ENCODE results near the gene FADS3. TPM values are rescaled to one million over a fixed set of nuclear protein-coding genes. Genes with fewer than 3 reads are reported as not detected.

Gene FADS3
- total and polyA plus RNA-seq, 2 of the 13 experiments (the other 11 are each of a cell fraction or from before 2014, with no cell fraction given), result 13.4 to 23.2 TPM

DNA sequence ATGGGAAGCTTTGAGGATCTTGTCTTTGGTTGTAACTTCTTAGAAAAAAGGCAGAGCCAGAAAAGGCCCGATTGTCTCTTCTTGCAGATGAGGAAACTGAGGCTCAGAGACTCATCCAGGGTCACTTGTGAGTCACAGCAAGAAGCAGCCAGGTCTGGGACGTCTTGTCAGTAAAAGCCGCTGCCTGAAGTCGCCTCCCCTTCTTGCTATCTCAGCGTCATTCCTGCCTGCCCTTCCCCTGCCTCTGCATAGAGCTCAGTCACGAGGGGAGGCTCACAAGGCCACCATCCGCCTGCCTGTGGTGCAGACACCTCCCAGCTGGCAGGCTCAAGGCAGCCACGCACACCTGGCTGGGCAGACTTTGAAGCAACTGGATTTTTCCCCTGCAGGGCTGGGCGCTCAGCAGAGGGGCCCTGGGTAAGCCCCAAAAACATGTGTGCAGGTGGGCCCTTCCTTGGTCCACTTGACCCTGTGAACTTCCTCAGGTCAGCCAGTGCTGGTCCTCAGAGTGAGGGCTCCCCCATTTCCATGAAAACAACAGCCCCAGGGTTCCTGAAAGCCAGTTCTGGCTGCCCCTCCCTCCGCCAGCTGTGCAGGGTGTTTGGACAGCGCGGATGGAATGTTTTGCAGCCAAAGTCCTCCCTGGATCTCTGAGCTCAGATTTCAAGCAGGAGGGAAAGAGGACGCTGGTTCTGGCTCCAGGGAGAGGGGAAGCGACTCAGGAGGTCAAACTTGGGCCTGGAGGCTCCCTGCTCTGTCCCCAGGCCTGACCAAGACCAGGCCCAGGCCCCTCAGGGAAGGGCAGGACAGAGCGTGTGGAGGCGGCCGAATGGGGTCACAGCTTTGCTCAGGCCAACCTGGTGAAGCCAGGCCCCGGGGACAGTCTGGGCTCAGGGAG lies 32.1 kb upstream of the FADS3 start (continued):
- TF ChIP-seq FOXP1 (IDR thresholded peaks at IDR 0.05) (no peak), FOXP1 (CRISPR knock-in tag; IDR thresholded peaks at IDR 0.05) (no peak; the same call in 1 of the 2 replicates), RXRB (CRISPR knock-in tag; IDR thresholded peaks at IDR 0.05; ENCODE audit: borderline replicate concordance) (peak; percentile 27; the same call in 1 of the 2 replicates), ZNF124 (CRISPR knock-in tag; IDR thresholded peaks at IDR 0.05) (no peak; the same call in none of the 2 replicates), ZNF101 (CRISPR knock-in tag; IDR thresholded peaks at IDR 0.05; ENCODE audit: borderline replicate concordance, low read depth) (no peak), MAFF (IDR thresholded peaks at IDR 0.05; ENCODE audit: low read depth, low read length) (no peak), ZNF557 (CRISPR knock-in tag; IDR thresholded peaks at IDR 0.05) (no peak), ZNF296 (CRISPR knock-in tag; conservative IDR thresholded peaks at IDR 0.05) (0 out of 2 replicates have a peak, but pooled peaks have one; percentile 65), ZNF251 (CRISPR knock-in tag; IDR thresholded peaks at IDR 0.05) (no peak), ATAD3A (CRISPR knock-in tag; IDR thresholded peaks at IDR 0.05) (no peak), SRSF9 (IDR thresholded peaks at IDR 0.05; ENCODE audit: borderline replicate concordance, insufficient read depth, low read depth, low read length, poor library complexity, severe bottlenecking) (no peak), ARHGAP35 (CRISPR knock-in tag; IDR thresholded peaks at IDR 0.05; ENCODE audit: borderline replicate concordance) (no peak)
- TF ChIP-seq, protein P1, sequence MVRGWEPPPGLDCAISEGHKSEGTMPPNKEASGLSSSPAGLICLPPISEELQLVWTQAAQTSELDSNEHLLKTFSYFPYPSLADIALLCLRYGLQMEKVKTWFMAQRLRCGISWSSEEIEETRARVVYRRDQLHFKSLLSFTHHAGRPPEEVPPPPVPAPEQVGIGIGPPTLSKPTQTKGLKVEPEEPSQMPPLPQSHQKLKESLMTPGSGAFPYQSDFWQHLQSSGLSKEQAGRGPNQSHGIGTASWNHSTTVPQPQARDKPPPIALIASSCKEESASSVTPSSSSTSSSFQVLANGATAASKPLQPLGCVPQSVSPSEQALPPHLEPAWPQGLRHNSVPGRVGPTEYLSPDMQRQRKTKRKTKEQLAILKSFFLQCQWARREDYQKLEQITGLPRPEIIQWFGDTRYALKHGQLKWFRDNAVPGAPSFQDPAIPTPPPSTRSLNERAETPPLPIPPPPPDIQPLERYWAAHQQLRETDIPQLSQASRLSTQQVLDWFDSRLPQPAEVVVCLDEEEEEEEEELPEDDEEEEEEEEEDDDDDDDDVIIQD (CRISPR knock-in tag; IDR thresholded peaks at IDR 0.05; ENCODE audit: low read depth), result no peak
- TF ChIP-seq, protein P2, sequence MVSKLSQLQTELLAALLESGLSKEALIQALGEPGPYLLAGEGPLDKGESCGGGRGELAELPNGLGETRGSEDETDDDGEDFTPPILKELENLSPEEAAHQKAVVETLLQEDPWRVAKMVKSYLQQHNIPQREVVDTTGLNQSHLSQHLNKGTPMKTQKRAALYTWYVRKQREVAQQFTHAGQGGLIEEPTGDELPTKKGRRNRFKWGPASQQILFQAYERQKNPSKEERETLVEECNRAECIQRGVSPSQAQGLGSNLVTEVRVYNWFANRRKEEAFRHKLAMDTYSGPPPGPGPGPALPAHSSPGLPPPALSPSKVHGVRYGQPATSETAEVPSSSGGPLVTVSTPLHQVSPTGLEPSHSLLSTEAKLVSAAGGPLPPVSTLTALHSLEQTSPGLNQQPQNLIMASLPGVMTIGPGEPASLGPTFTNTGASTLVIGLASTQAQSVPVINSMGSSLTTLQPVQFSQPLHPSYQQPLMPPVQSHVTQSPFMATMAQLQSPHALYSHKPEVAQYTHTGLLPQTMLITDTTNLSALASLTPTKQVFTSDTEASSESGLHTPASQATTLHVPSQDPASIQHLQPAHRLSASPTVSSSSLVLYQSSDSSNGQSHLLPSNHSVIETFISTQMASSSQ (IDR thresholded peaks at IDR 0.05; ENCODE audit: low read depth), result no peak
- TF ChIP-seq, protein P2 (CRISPR knock-in tag; IDR thresholded peaks at IDR 0.05; ENCODE audit: borderline replicate concordance), result peak; percentile 59; the same call in 1 of the 2 replicates
- TF ChIP-seq, protein P3, sequence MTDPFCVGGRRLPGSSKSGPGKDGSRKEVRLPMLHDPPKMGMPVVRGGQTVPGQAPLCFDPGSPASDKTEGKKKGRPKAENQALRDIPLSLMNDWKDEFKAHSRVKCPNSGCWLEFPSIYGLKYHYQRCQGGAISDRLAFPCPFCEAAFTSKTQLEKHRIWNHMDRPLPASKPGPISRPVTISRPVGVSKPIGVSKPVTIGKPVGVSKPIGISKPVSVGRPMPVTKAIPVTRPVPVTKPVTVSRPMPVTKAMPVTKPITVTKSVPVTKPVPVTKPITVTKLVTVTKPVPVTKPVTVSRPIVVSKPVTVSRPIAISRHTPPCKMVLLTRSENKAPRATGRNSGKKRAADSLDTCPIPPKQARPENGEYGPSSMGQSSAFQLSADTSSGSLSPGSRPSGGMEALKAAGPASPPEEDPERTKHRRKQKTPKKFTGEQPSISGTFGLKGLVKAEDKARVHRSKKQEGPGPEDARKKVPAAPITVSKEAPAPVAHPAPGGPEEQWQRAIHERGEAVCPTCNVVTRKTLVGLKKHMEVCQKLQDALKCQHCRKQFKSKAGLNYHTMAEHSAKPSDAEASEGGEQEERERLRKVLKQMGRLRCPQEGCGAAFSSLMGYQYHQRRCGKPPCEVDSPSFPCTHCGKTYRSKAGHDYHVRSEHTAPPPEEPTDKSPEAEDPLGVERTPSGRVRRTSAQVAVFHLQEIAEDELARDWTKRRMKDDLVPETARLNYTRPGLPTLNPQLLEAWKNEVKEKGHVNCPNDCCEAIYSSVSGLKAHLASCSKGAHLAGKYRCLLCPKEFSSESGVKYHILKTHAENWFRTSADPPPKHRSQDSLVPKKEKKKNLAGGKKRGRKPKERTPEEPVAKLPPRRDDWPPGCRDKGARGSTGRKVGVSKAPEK (CRISPR knock-in tag; IDR thresholded peaks at IDR 0.05; ENCODE audit: borderline replicate concordance), result peak; percentile 87; the same call in 1 of the 2 replicates
- TF ChIP-seq, protein P4, sequence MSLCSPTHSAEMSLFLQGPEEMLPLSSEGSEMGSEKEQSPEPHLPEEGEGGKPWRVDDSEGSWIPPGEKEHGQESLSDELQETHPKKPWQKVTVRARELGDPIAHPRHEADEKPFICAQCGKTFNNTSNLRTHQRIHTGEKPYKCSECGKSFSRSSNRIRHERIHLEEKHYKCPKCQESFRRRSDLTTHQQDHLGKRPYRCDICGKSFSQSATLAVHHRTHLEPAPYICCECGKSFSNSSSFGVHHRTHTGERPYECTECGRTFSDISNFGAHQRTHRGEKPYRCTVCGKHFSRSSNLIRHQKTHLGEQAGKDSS (CRISPR knock-in tag; IDR thresholded peaks at IDR 0.05; ENCODE audit: borderline replicate concordance, low read depth), result no peak; the same call in 1 of the 2 replicates
- TF ChIP-seq, protein P5, sequence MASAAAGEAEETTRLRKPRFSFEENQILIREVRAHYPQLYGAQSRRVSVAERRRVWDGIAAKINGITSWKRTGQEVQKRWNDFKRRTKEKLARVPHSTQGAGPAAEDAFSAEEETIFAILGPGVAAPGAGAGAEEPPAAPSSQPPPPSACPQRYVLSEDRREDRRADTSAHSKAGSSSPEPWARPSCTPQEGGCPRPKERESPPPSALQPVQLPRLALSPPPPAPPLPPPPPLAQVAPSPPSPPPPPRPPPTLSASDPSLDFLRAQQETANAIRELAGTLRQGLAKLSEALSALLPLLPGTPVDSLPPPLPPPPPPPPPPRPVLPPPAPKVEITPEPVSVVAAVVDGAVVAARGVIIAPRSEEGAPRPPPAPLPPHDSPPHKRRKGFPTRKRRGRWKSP (CRISPR knock-in tag; IDR thresholded peaks at IDR 0.05), result no peak; the same call in 1 of the 2 replicates
